Hepatocyte (in vitro differentiated cells): ENCODE data around the gene LUZP2. TPM values are rescaled to one million over a fixed set of nuclear protein-coding genes. Genes with fewer than 3 reads are reported as not detected.

Source experiments
- DNase-seq: peaks from one replicate; pipeline ENCODE4 v3.0.0-alpha.2; 2016; ENCODE audit warnings: low spot score
- H2AFZ ChIP-seq: fragments of 200-600 bp; sonication (generic); 2 replicates; pipeline ENCODE4 v1.6.0; 2016; ENCODE audit warnings: antibody characterized with exemption, mild to moderate bottlenecking
- H3K27ac ChIP-seq: fragments of 200-600 bp; sonication (generic); 2 replicates; pipeline ENCODE4 v1.5.1; 2016; ENCODE audit warnings: mild to moderate bottlenecking
- H3K27me3 ChIP-seq: fragments of 200-600 bp; sonication (generic); 2 replicates; pipeline ENCODE4 v1.6.1; 2016
- H3K36me3 ChIP-seq: fragments of 200-600 bp; sonication (generic); replicated peaks from 2 replicates; pipeline ENCODE4 v1.5.1; 2016; ENCODE audit warnings: low read depth; ENCODE audit not compliant: insufficient read depth
- H3K4me1 ChIP-seq: fragments of 200-600 bp; sonication (generic); 2 replicates; pipeline ENCODE4 v1.5.1; 2016; ENCODE audit warnings: mild to moderate bottlenecking, moderate library complexity; ENCODE audit not compliant: insufficient read depth
- H3K4me2 ChIP-seq: fragments of 200-600 bp; sonication (generic); 2 replicates; pipeline ENCODE4 v1.6.0; 2016
- H3K4me3 ChIP-seq: fragments of 200-600 bp; sonication (generic); 2 replicates; pipeline ENCODE4 v1.5.1; 2016; ENCODE audit warnings: mild to moderate bottlenecking
- H3K79me2 ChIP-seq: fragments of 200-600 bp; sonication (generic); 2 replicates; pipeline ENCODE4 v1.6.0; 2017; ENCODE audit warnings: mild to moderate bottlenecking
- H3K9me2 ChIP-seq: fragments of 200-600 bp; sonication (generic); replicated peaks from 2 replicates; pipeline ENCODE4 v1.6.0; 2017; ENCODE audit warnings: mild to moderate bottlenecking; ENCODE audit not compliant: insufficient read depth
- H3K9me3 ChIP-seq: fragments of 200-600 bp; sonication (generic); 2 replicates; pipeline ENCODE4 v1.5.1; 2016; ENCODE audit warnings: low read depth, mild to moderate bottlenecking
- H4K20me1 ChIP-seq: fragments of 200-600 bp; sonication (generic); 2 replicates; pipeline ENCODE4 v1.6.0; 2016; ENCODE audit warnings: mild to moderate bottlenecking; ENCODE audit not compliant: insufficient read depth, poor library complexity, severe bottlenecking
- EZH2 ChIP-seq: fragments of 200-600 bp; sonication (generic); IDR thresholded peaks from 2 replicates; pipeline ENCODE4 v1.6.1; 2016; ENCODE audit warnings: antibody characterized with exemption, mild to moderate bottlenecking, borderline replicate concordance
- EZH2phosphoT487 ChIP-seq: fragments of 200-600 bp; sonication (generic); IDR thresholded peaks from one replicate; pipeline ENCODE4 v1.6.1; 2018; ENCODE audit warnings: antibody characterized with exemption, mild to moderate bottlenecking, low read depth, moderate library complexity; ENCODE audit not compliant: unreplicated experiment, severe bottlenecking
- WGBS: methylation state at CpG from one replicate; pipeline ENCODE4 v1.1.6; 2016; ENCODE audit warnings: low lambda C conversion rate; ENCODE audit errors: missing lambda C conversion rate; 5-methylcytosine and 5-hydroxymethylcytosine counted together
- polyA plus RNA-seq: library from polyadenylated mRNA; unstranded; fragments of >200 nt; fragmentation: Nextera tagmentation; extraction: Ambion mirVana; gene quantifications from 2 replicates; pipeline ENCODE4 v1.2.1, GENCODE V29; 2016
- total RNA-seq: library from RNA; depleted of rRNA; stranded (reverse); fragments of >200 nt; gene quantifications from 2 replicates; pipeline ENCODE4 v1.2.3, GENCODE V29; 2014
- TF ChIP-seq, protein P1 (sequence below): fragments of 200-600 bp; sonication (generic); IDR thresholded peaks from 2 replicates; pipeline ENCODE4 v1.5.1; 2016; ENCODE audit warnings: antibody characterized with exemption, mild to moderate bottlenecking; ENCODE audit not compliant: poor library complexity

The LUZP2 gene
- total and polyA plus RNA-seq, 2 experiments from 2014 or later: 2.2 to 7.9 TPM

DNA sequence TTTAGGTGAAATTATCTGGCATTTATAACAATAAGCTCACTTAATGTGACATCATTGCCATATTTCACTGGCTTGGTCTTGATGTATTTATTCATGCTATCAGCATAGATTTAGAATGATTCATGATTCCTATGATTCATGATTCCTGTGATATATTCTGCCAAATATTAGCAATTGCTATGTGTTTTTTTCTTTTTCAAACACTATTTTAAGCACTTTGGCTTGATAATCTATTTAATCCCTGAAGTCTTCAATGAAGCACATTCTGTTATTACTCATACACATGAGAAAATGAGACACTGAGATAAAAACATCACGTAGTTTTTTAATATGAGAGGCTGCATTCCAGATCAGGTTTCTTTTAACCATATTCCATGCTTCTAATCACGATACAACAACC lies 78.5 kb downstream of the LUZP2 start:
- no peaks in the 10 kb centered on the region for H4K20me1 ChIP-seq
- WGBS: 64% methylated on average over 2 of the region's 2 CpGs
- no peak overlapping the region for H3K4me2 ChIP-seq
- no peaks in the 10 kb centered on the region for H3K27me3 ChIP-seq
- TF ChIP-seq EZH2: no peak
- TF ChIP-seq, protein P1, sequence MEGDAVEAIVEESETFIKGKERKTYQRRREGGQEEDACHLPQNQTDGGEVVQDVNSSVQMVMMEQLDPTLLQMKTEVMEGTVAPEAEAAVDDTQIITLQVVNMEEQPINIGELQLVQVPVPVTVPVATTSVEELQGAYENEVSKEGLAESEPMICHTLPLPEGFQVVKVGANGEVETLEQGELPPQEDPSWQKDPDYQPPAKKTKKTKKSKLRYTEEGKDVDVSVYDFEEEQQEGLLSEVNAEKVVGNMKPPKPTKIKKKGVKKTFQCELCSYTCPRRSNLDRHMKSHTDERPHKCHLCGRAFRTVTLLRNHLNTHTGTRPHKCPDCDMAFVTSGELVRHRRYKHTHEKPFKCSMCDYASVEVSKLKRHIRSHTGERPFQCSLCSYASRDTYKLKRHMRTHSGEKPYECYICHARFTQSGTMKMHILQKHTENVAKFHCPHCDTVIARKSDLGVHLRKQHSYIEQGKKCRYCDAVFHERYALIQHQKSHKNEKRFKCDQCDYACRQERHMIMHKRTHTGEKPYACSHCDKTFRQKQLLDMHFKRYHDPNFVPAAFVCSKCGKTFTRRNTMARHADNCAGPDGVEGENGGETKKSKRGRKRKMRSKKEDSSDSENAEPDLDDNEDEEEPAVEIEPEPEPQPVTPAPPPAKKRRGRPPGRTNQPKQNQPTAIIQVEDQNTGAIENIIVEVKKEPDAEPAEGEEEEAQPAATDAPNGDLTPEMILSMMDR: no peak
- no peak for TF ChIP-seq EZH2phosphoT487
- no peak for DNase-seq
- no peaks in the 10 kb centered on the region for H3K9me3 ChIP-seq
- no peak overlapping the region for H3K4me3 ChIP-seq
- no peak overlapping the region for H3K27ac ChIP-seq
- H3K36me3 ChIP-seq: no peaks in the 10 kb centered on the region
- H3K4me1 ChIP-seq: no peaks in the 10 kb centered on the region
- no peak overlapping the region for H2AFZ ChIP-seq
- H3K9me2 ChIP-seq: no peaks in the 10 kb centered on the region
- no peaks in the 10 kb centered on the region for H3K79me2 ChIP-seq

DNA sequence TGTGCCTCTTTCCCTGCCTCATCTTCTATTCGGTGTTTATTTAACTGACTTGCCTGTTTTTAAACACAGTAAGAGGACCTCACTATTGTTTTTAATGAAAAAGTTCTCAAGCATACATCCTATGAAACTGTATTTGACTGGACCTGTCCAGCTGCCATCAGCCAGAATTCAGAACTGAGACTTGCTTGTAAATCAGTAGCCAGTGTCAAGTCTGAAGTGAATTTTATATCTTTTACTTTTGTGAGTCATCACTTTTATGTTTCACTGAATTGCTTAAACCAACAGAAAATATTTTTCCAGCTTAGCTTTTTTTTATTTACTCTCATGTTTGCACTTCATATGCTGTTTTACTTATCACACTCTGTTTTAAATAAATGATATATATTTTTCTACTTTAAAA lies 88.3 kb downstream of the LUZP2 start:
- no peaks in the 10 kb centered on the region for H3K9me2 ChIP-seq
- H3K79me2 ChIP-seq: no peaks in the 10 kb centered on the region
- no peak for DNase-seq
- H3K27ac ChIP-seq: no peak overlapping the region
- H3K4me2 ChIP-seq: no peak overlapping the region
- H3K27me3 ChIP-seq: no peaks in the 10 kb centered on the region
- H3K9me3 ChIP-seq: no peaks in the 10 kb centered on the region
- H3K4me3 ChIP-seq: no peak overlapping the region
- H3K36me3 ChIP-seq: no peaks in the 10 kb centered on the region
- 96% methylated on average over 1 of the region's 1 CpG for WGBS
- H3K4me1 ChIP-seq: peaks cover 3% of the 10 kb centered on the region
- H4K20me1 ChIP-seq: no peaks in the 10 kb centered on the region
- TF ChIP-seq EZH2phosphoT487 (no peak), EZH2 (no peak)
- TF ChIP-seq, protein P1: no peak
- no peak overlapping the region for H2AFZ ChIP-seq

DNA sequence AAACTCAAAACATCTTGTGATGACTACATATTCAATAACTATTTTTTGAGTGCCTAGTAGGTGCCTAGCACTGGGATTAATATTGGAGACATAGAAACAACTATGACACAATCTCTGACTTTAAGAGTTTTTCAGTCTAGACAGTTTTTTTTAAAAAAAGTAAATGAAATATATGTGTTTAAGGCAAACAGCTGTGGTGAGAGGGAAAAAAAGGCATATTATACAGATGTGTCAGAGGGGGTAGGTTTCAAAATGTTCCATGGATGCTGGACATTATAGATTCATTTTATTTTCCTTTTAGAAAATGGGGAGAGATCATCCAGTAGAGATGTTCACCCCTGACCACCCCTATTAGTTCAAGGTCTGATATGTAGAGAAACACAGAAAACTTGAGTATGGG lies 90.8 kb downstream of the LUZP2 start:
- no peak for TF ChIP-seq EZH2
- Histone ChIP-seq H3K9me2 (no peaks in the 10 kb centered on the region), H3K4me1 (peaks cover 3% of the 10 kb centered on the region), H2AFZ (no peak overlapping the region), H3K27ac (no peak overlapping the region), H3K9me3 (no peaks in the 10 kb centered on the region), H3K36me3 (no peaks in the 10 kb centered on the region), H3K27me3 (no peaks in the 10 kb centered on the region), H3K4me2 (no peak overlapping the region), H4K20me1 (no peaks in the 10 kb centered on the region), H3K4me3 (no peak overlapping the region), H3K79me2 (no peaks in the 10 kb centered on the region)
- no peak for DNase-seq

DNA sequence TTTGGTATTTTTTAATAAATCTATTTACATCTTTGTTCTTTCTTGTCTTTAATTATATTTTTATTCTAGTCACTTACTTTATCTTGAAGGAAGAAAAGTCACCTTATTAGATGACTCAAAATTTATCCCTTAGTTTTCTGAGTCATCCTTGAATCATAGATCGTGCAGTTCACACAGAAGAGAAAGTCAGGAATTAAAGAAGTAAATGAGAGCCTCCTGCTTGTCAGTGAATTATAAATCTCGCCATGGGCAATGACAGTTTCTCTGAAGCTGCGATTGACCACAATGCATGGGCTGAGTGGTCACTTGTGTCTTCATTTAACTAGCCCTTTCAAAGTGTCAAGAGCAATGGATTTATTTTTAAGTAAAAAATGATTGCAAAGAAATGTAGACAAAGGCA lies 91.2 kb downstream of the LUZP2 start:
- Histone ChIP-seq H3K4me3 (no peak overlapping the region), H4K20me1 (no peaks in the 10 kb centered on the region), H3K27me3 (no peaks in the 10 kb centered on the region), H3K4me2 (no peak overlapping the region), H3K27ac (no peak overlapping the region), H2AFZ (no peak overlapping the region), H3K4me1 (peaks cover 3% of the 10 kb centered on the region), H3K36me3 (no peaks in the 10 kb centered on the region), H3K9me3 (no peaks in the 10 kb centered on the region), H3K9me2 (no peaks in the 10 kb centered on the region), H3K79me2 (no peaks in the 10 kb centered on the region)
- no peak for DNase-seq
- TF ChIP-seq, protein P1: no peak
- TF ChIP-seq EZH2phosphoT487: no peak
- no peak for TF ChIP-seq EZH2
- WGBS: 81% methylated on average over 3 of the region's 3 CpGs
